ENCODE results near the gene CUTC.
"Not testable (repeated sequence)": the region's sequence is repeated elsewhere in the genome, so short reads cannot be mapped to it uniquely, and the experiment has no call there.

CUTC gene

GRCh38 chr10:99732033-99732842, at the start of gene CUTC, which contains the start of gene COX15:
Gene CUTC, plus strand, starts transcription at chr10:99732234. Its CDS starts 115 bp downstream, at chr10:99732349.
Gene COX15, minus strand, starts transcription at chr10:99732127. Its CDS starts 78 bp downstream, at chr10:99732049.
- DNase-seq, result peak; percentile 99

GRCh38 chr10:99682752-99683151, 49.3 kb upstream of the CUTC start:
- DNase-seq, result no peak

GRCh38 chr10:99685597-99685967, 46.5 kb upstream of the CUTC start:
- no peak for DNase-seq

GRCh38 chr10:99689461-99689860, 42.6 kb upstream of the CUTC start:
- no peak for DNase-seq

- no peak for DNase-seq
Measured at GRCh38 chr10:99693933-99694583, 38.0 kb upstream of the CUTC start.

- DNase-seq, result no peak
Measured at GRCh38 chr10:99695761-99696160, 36.3 kb upstream of the CUTC start.

- DNase-seq, result no peak
Measured at GRCh38 chr10:99698504-99699080, 33.4 kb upstream of the CUTC start.

GRCh38 chr10:99700649-99701048, 31.4 kb upstream of the CUTC start:
- no peak for DNase-seq

- DNase-seq, result no peak
Measured at GRCh38 chr10:99708428-99709012, 23.5 kb upstream of the CUTC start.

GRCh38 chr10:99709480-99710229, 22.4 kb upstream of the CUTC start:
- DNase-seq, result no peak

- DNase-seq, result no peak
Measured at GRCh38 chr10:99711129-99711719, 20.8 kb upstream of the CUTC start.

GRCh38 chr10:99714446-99714845, 17.6 kb upstream of the CUTC start:
- DNase-seq, result no peak

- DNase-seq, result no peak
Measured at GRCh38 chr10:99720387-99720786, 11.6 kb upstream of the CUTC start.

GRCh38 chr10:99730026-99730425, 2.0 kb upstream of the CUTC start:
- DNase-seq, result no peak

- no peak for DNase-seq
Measured at GRCh38 chr10:99731306-99732032, 565 bp upstream of the CUTC start.

GRCh38 chr10:99733366-99733765, 1.3 kb downstream of the CUTC start:
- peak; percentile 2 for DNase-seq

- DNase-seq, result not testable (repeated sequence)
Measured at GRCh38 chr10:99734111-99734510, 2.1 kb downstream of the CUTC start.

- DNase-seq, result no peak
Measured at GRCh38 chr10:99740260-99740659, 8.2 kb downstream of the CUTC start.

- no peak for DNase-seq
Measured at GRCh38 chr10:99740933-99741559, 9.0 kb downstream of the CUTC start.

- no peak for DNase-seq
Measured at GRCh38 chr10:99742254-99742653, 10.2 kb downstream of the CUTC start.

GRCh38 chr10:99742701-99743100, 10.7 kb downstream of the CUTC start:
- DNase-seq, result no peak

Measured in retina (tissue), 1 donor.